ENCODE measurements around the gene KCNJ15.
A peak's percentile ranks its signal among the peaks of the same experiment; 100 is the strongest.
"Not testable (repeated sequence)": the region's sequence is repeated elsewhere in the genome, so short reads cannot be mapped to it uniquely, and the experiment has no call there.

Gene KCNJ15

DNA sequence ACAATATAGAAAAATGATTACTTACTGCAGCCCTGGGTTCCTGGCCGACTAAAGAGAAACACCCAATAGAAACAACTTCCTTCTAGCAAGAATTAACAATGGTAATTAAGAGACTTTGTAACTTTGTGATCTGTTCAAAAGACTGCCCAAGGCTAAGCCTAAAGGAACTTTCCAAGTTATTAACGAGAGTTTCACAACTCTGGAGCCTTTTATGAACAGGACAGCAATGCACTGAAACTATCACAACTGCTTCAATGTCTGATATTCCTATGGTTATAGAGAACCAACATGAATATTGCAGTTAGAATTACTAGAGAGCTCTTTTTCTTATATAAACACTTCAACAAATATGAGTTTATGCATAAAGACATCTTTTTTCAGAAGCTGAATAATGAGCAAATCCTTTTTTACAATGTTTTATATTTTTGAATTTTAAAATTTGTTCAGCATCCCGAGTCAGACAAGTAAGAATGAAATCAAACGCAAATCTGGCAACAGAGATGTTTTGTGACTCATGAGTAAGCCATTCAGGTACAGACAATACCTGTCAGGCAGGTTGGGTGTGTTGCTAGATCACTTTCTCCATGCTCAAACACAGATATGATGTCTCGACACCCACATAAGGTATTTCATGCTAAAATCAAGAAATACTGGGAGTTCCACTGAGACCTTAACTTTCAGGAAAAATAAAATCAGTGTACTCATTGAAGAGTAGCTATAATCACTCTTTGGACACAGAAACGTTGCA, 22.2 kb upstream of the KCNJ15 start:
- no peak overlapping the region for H2AFZ ChIP-seq (ENCODE audit: low read depth)
- H3K27ac ChIP-seq, result no peak overlapping the region
- H3K27me3 ChIP-seq (ENCODE audit: insufficient read depth, low read depth), result no peaks in the 10 kb centered on the region
- H3K4me2 ChIP-seq, result no peak overlapping the region
- no peaks in the 10 kb centered on the region for H3K36me3 ChIP-seq (ENCODE audit: insufficient read depth)
- H3K4me3 ChIP-seq (IDR thresholded peaks at IDR 0.05; ENCODE audit: insufficient read depth, low read depth, low read length), result no peak overlapping the region
- no peak overlapping the region for H3K9ac ChIP-seq
- peaks cover 13% of the 10 kb centered on the region for H3K4me1 ChIP-seq (ENCODE audit: low read depth, poor library complexity, severe bottlenecking)
- H3K79me2 ChIP-seq (ENCODE audit: insufficient read depth, low read depth), result no peaks in the 10 kb centered on the region
- TF ChIP-seq, protein P1, sequence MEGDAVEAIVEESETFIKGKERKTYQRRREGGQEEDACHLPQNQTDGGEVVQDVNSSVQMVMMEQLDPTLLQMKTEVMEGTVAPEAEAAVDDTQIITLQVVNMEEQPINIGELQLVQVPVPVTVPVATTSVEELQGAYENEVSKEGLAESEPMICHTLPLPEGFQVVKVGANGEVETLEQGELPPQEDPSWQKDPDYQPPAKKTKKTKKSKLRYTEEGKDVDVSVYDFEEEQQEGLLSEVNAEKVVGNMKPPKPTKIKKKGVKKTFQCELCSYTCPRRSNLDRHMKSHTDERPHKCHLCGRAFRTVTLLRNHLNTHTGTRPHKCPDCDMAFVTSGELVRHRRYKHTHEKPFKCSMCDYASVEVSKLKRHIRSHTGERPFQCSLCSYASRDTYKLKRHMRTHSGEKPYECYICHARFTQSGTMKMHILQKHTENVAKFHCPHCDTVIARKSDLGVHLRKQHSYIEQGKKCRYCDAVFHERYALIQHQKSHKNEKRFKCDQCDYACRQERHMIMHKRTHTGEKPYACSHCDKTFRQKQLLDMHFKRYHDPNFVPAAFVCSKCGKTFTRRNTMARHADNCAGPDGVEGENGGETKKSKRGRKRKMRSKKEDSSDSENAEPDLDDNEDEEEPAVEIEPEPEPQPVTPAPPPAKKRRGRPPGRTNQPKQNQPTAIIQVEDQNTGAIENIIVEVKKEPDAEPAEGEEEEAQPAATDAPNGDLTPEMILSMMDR (conservative IDR thresholded peaks at IDR 0.05; ENCODE audit: low read depth, low read length), result no peak
- no peaks in the 10 kb centered on the region for H4K20me1 ChIP-seq (ENCODE audit: insufficient read depth)

DNA sequence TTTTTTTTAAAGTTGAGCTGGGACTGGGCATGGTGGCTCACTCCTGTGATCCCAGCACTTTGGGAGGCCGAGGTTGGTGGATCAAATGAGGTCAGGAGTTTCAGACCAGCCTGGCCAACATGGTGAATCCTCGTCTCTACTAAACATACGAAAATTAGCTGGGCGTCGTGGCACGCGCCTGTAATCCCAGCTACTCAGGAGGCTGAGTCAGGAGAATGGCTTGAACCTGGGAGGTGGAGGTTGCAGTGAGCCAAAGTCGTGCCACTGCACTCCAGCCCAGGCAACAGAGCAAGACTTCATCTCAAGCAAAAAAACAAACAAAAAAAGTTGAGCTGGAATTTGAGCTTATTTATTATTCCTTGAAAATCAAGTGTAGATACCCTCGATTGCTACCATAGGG, 21.5 kb upstream of the KCNJ15 start:
- not testable (repeated sequence) for H4K20me1 ChIP-seq (ENCODE audit: insufficient read depth); H3K4me3 ChIP-seq (IDR thresholded peaks at IDR 0.05; ENCODE audit: insufficient read depth, low read depth, low read length); H3K27me3 ChIP-seq (ENCODE audit: insufficient read depth, low read depth); H3K79me2 ChIP-seq (ENCODE audit: insufficient read depth, low read depth); H2AFZ ChIP-seq (ENCODE audit: low read depth); H3K9ac ChIP-seq; H3K36me3 ChIP-seq (ENCODE audit: insufficient read depth); H3K27ac ChIP-seq; H3K4me2 ChIP-seq
- peaks cover 20% of the 10 kb centered on the region for H3K4me1 ChIP-seq (ENCODE audit: low read depth, poor library complexity, severe bottlenecking)

DNA sequence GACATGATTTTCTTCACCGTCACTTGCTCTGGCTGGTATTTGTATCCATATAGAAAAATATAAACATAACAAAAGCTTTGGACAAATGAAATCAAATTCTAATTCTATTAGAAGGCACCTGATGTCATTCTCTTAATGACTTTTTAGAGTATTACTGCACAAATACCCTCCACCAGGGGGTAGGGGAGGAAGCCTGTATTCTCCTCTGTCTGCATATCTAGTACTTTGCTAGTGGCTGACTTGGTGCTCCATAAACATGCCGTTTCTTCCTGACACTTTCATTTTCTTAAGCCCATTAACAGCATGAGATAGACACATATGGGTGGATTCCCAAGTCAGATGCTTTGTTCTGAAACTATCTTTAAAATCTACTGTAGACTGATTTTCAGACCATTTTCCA, 20.6 kb upstream of the KCNJ15 start:
- H3K27ac ChIP-seq, result no peak overlapping the region
- H2AFZ ChIP-seq (ENCODE audit: low read depth), result no peak overlapping the region
- H3K4me2 ChIP-seq, result no peak overlapping the region
- H3K4me3 ChIP-seq (IDR thresholded peaks at IDR 0.05; ENCODE audit: insufficient read depth, low read depth, low read length), result no peak overlapping the region
- TF ChIP-seq, protein P1 (conservative IDR thresholded peaks at IDR 0.05; ENCODE audit: low read depth, low read length), result no peak
- H4K20me1 ChIP-seq (ENCODE audit: insufficient read depth), result no peaks in the 10 kb centered on the region
- H3K4me1 ChIP-seq (ENCODE audit: low read depth, poor library complexity, severe bottlenecking), result peaks cover 30% of the 10 kb centered on the region
- no peaks in the 10 kb centered on the region for H3K27me3 ChIP-seq (ENCODE audit: insufficient read depth, low read depth)
- H3K79me2 ChIP-seq (ENCODE audit: insufficient read depth, low read depth), result no peaks in the 10 kb centered on the region
- H3K36me3 ChIP-seq (ENCODE audit: insufficient read depth), result no peaks in the 10 kb centered on the region
- H3K9ac ChIP-seq, result no peak overlapping the region

DNA sequence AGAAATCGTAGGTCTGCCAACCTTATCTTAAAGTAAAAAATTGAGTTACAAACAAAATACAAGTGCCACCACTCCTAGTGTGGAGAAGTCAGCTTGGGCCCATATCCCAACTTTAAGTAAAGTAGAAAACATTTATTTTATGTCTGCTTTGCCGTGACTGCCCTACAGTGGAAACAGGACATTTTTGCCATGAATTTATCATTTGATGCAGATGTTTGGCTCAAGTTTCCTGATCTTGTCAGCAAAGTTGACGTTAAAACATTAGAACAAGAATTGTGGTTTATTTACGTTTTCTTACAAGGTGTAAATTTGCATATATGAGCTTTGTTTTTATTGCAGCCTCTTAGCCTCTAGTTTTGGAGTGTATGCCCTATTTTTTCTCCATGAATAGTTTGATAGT, 17.1 kb upstream of the KCNJ15 start:
- Histone ChIP-seq H3K4me2 (peak overlapping the region; percentile 54; the same call in 1 of the 2 replicates), H2AFZ (ENCODE audit: low read depth) (0 out of 2 replicates have a peak overlapping the region, but pooled peaks have one; percentile 1), H3K4me3 (IDR thresholded peaks at IDR 0.05; ENCODE audit: insufficient read depth, low read depth, low read length) (no peak overlapping the region), H3K36me3 (ENCODE audit: insufficient read depth) (no peaks in the 10 kb centered on the region), H3K27me3 (ENCODE audit: insufficient read depth, low read depth) (no peaks in the 10 kb centered on the region), H3K9ac (no peak overlapping the region), H3K27ac (peak overlapping the region; percentile 41; the same call in 1 of the 2 replicates), H3K4me1 (ENCODE audit: low read depth, poor library complexity, severe bottlenecking) (peaks cover 53% of the 10 kb centered on the region), H3K79me2 (ENCODE audit: insufficient read depth, low read depth) (no peaks in the 10 kb centered on the region), H4K20me1 (ENCODE audit: insufficient read depth) (no peaks in the 10 kb centered on the region)
- TF ChIP-seq, protein P1 (conservative IDR thresholded peaks at IDR 0.05; ENCODE audit: low read depth, low read length), result no peak

DNA sequence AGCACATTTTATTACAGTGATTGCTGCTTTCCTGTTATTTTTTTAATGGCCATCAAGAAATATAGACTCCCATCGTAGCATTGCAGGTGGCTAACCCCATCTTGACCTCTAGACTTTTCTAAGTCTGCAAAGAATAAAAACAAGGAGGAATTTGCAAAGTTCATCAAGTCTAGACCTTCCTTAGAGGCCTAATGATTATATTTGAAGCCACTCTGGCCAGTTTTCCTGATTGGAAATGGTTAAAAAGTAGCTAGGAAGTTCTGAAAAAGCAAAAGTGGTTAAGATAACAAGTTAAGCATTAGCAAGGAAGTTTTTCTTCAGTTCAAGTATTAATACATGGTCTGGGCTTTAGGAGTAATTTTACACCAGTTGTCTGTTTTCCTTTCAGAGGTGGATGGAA, 16.7 kb upstream of the KCNJ15 start:
- Histone ChIP-seq H3K9ac (no peak overlapping the region), H2AFZ (ENCODE audit: low read depth) (0 out of 2 replicates have a peak overlapping the region, but pooled peaks have one; percentile 1), H3K27ac (peak overlapping the region; percentile 29), H3K36me3 (ENCODE audit: insufficient read depth) (no peaks in the 10 kb centered on the region), H3K79me2 (ENCODE audit: insufficient read depth, low read depth) (no peaks in the 10 kb centered on the region), H3K4me1 (ENCODE audit: low read depth, poor library complexity, severe bottlenecking) (peaks cover 57% of the 10 kb centered on the region), H4K20me1 (ENCODE audit: insufficient read depth) (no peaks in the 10 kb centered on the region), H3K4me3 (IDR thresholded peaks at IDR 0.05; ENCODE audit: insufficient read depth, low read depth, low read length) (no peak overlapping the region), H3K4me2 (peak overlapping the region; percentile 54; the same call in 1 of the 2 replicates), H3K27me3 (ENCODE audit: insufficient read depth, low read depth) (no peaks in the 10 kb centered on the region)
- TF ChIP-seq, protein P1 (conservative IDR thresholded peaks at IDR 0.05; ENCODE audit: low read depth, low read length), result no peak

Measured in KMS-11 (cell line).